GM23338 (cell line): ENCODE data around the gene NPB. TPM values are rescaled to one million over a fixed set of nuclear protein-coding genes. Genes with fewer than 3 reads are reported as not detected.

Experiments
- ATAC-seq: fragments of 200-7000 bp; cut with Tn5 transposase; 3 replicates; pipeline ENCODE4 v1.9.1; 2020
- DNase-seq: peaks from one replicate; pipeline ENCODE4 v3.0.0-alpha.2; 2015; ENCODE audit warnings: low spot score
- H2AFZ ChIP-seq: fragments of 200-600 bp; sonication (generic); 2 replicates; pipeline ENCODE4 v1.8.0; 2016; ENCODE audit warnings: antibody characterized with exemption, mild to moderate bottlenecking, moderate library complexity
- H3F3A ChIP-seq: fragments of 200-600 bp; sonication (generic); replicated peaks from 2 replicates; pipeline ENCODE4 v1.8.0; 2017; ENCODE audit warnings: antibody characterized with exemption, mixed run types, low read depth
- H3K27ac ChIP-seq: fragments of 200-600 bp; sonication (generic); 2 replicates; pipeline ENCODE4 v1.6.1; 2016; ENCODE audit warnings: low read depth
- H3K27me3 ChIP-seq: fragments of 200-600 bp; sonication (generic); 2 replicates; pipeline ENCODE4 v1.8.0; 2016; ENCODE audit warnings: mild to moderate bottlenecking, mixed run types, moderate library complexity; ENCODE audit not compliant: insufficient read depth
- H3K36me3 ChIP-seq: fragments of 200-600 bp; sonication (generic); 2 replicates; pipeline ENCODE4 v1.8.0; 2016; ENCODE audit warnings: mild to moderate bottlenecking; ENCODE audit not compliant: insufficient read depth
- H3K4me1 ChIP-seq: fragments of 200-600 bp; sonication (generic); 2 replicates; pipeline ENCODE4 v1.8.0; 2016; ENCODE audit warnings: mild to moderate bottlenecking, moderate library complexity; ENCODE audit not compliant: insufficient read depth
- H3K4me2 ChIP-seq: fragments of 200-600 bp; sonication (generic); 2 replicates; pipeline ENCODE4 v1.7.1; 2017; ENCODE audit warnings: mixed run types
- H3K4me3 ChIP-seq: fragments of 200-600 bp; sonication (generic); 2 replicates; pipeline ENCODE4 v1.6.1; 2016; ENCODE audit warnings: mixed run types
- H3K79me2 ChIP-seq: fragments of 200-600 bp; sonication (generic); replicated peaks from 2 replicates; pipeline ENCODE4 v1.8.0; 2017; ENCODE audit warnings: mild to moderate bottlenecking; ENCODE audit not compliant: insufficient read depth
- H3K9me2 ChIP-seq: fragments of 200-600 bp; sonication (generic); 2 replicates; pipeline ENCODE4 v1.8.0; 2017; ENCODE audit not compliant: insufficient read depth
- H4K20me1 ChIP-seq: fragments of 200-600 bp; sonication (generic); replicated peaks from 2 replicates; pipeline ENCODE4 v1.8.0; 2017; ENCODE audit warnings: mild to moderate bottlenecking; ENCODE audit not compliant: insufficient read depth
- H3K27ac Mint-ChIP-seq: 2 replicates; pipeline ENCODE4 v1.8.0; 2020; ENCODE audit warnings: inconsistent platforms, mild to moderate bottlenecking, moderate library complexity, mixed read lengths
- H3K27me3 Mint-ChIP-seq: 3 replicates; pipeline ENCODE4 v1.8.0; 2022; ENCODE audit warnings: low read depth, mild to moderate bottlenecking, moderate library complexity, mixed read lengths, inconsistent platforms; ENCODE audit not compliant: insufficient read depth, poor library complexity
- H3K36me3 Mint-ChIP-seq: 3 replicates; pipeline ENCODE4 v1.8.0; 2021; ENCODE audit warnings: low read depth, mild to moderate bottlenecking, inconsistent platforms, moderate library complexity, mixed read lengths
- H3K4me1 Mint-ChIP-seq: 3 replicates; pipeline ENCODE4 v1.8.0; 2020; ENCODE audit warnings: mild to moderate bottlenecking, inconsistent platforms, mixed read lengths
- H3K4me3 Mint-ChIP-seq: 3 replicates; pipeline ENCODE4 v1.8.0; 2021; ENCODE audit warnings: moderate library complexity, mild to moderate bottlenecking, inconsistent platforms, mixed read lengths
- H3K9me3 Mint-ChIP-seq: 3 replicates; pipeline ENCODE4 v1.8.0; 2020; ENCODE audit warnings: moderate library complexity, mild to moderate bottlenecking, inconsistent platforms, mixed read lengths
- CREB1 ChIP-seq: fragments of 250-450 bp; sonication (Bioruptor Pico); IDR thresholded peaks from 2 replicates; pipeline ENCODE4 v1.5.0; 2020; ENCODE audit warnings: low read depth, mild to moderate bottlenecking, moderate library complexity
- ETS1 ChIP-seq: IDR thresholded peaks from 2 replicates; pipeline ENCODE4 v1.6.1; 2016; ENCODE audit warnings: antibody characterized with exemption
- JUNB ChIP-seq: IDR thresholded peaks from one replicate; pipeline ENCODE4 v1.6.1; 2016; ENCODE audit warnings: antibody characterized with exemption; ENCODE audit not compliant: unreplicated experiment
- NANOG ChIP-seq: IDR thresholded peaks from 2 replicates; pipeline ENCODE4 v1.6.1; 2016; ENCODE audit warnings: antibody characterized with exemption, borderline replicate concordance
- POLR2AphosphoS5 ChIP-seq: IDR thresholded peaks from 2 replicates; pipeline ENCODE4 v1.6.1; 2016; ENCODE audit warnings: antibody characterized with exemption, low read depth
- STAT1 ChIP-seq: IDR thresholded peaks from one replicate; pipeline ENCODE4 v1.6.1; 2016; ENCODE audit warnings: antibody characterized with exemption; ENCODE audit not compliant: unreplicated experiment
- ZNF114 ChIP-seq: fragments of 250-450 bp; sonication (Bioruptor Pico); IDR thresholded peaks from 2 replicates; pipeline ENCODE4 v1.5.0; 2020; ENCODE audit warnings: mild to moderate bottlenecking, moderate library complexity
- ZNF331 ChIP-seq: fragments of 250-450 bp; sonication (Bioruptor Pico); IDR thresholded peaks from 2 replicates; pipeline ENCODE4 v1.5.0; 2020; ENCODE audit warnings: low read depth, mild to moderate bottlenecking, moderate library complexity
- ZNF462 ChIP-seq: fragments of 250-450 bp; sonication (Bioruptor Pico); IDR thresholded peaks from 2 replicates; pipeline ENCODE4 v1.5.0; 2020; ENCODE audit warnings: mild to moderate bottlenecking, moderate library complexity
- polyA plus RNA-seq: library from polyadenylated mRNA; unstranded; fragments of >200 nt; fragmentation: Nextera tagmentation; extraction: Ambion mirVana; gene quantifications from 2 replicates; pipeline ENCODE4 v1.2.1, GENCODE V29; 2016
- total RNA-seq: library from RNA; depleted of rRNA; stranded (reverse); fragments of >200 nt; shearing (Covaris generic); gene quantifications from 2 replicates; pipeline ENCODE4 v1.2.3, GENCODE V29; 2014
- TF ChIP-seq, protein P1 (sequence below), 2 experiments: fragments of 200-600 bp in 1 of 2; sonication (generic) in 1 of 2; conservative IDR thresholded peaks; 2 replicates each; pipeline versions ENCODE4 v1.5.1 to v1.6.1; 2016 to 2017; ENCODE audit warnings: antibody characterized with exemption in 2 of 2, low read depth in 2 of 2, mild to moderate bottlenecking in 2 of 2, moderate library complexity in 1 of 2

Gene NPB
- total and polyA plus RNA-seq, 2 experiments from 2014 or later, result 3.6 to 3.8 TPM

DNA sequence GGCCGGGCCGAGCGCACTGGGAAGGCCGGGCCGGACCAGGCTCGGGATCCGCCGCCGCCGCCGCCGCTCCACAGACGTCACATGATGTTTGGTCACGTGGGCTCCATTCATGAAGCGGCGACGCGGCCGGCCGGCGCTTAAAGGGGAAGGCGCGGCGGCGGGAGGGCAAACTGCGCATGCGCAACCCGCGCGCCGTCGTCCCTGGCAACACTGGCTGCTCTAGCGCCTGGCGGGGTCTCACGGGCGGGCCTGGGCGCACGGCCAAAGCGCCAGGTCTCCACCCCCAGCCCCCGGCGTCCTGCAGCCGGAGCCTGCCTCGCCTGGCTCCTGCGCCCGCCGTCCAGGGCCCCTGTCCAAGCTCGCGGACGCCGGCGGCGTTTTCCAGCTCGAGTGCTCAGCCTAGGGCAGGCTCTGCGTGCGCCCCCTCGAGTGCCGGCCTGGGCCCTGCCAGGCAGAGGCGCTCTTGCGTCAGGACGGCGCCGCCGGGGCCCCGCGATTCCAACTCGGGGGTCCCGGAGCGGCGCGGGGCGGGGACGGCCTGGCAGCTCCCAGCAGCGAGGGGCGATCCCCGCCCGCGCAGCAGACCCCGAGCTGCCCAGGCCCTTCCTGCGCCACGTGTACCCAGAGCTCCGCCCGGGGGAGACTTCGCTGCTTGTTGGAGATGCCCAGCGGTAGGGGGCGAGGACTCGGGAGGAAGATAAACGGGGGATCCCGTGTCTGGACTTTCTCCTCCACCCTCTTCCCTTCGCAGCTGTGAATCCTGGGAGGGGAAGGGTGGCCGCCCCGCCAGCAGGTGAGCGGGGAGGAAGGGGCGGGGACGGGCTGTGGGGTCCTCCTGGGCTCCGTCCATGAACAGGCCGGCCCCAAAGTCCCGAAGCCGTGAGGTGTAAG lies 25.9 kb downstream of the NPB start, which contains the start of gene MAFG:
Gene MAFG, minus strand, starts transcription at position 83 of the 891 bp plus-strand sequence. CDS start 4,550 bp downstream, outside the sequence.
- Histone ChIP-seq H3K4me2 (peak within 1 kb of the TSS; percentile 96), H3K4me1 (peaks cover 26% of the 10 kb centered on the region; the same call in 1 of the 2 replicates), H3K27me3 (peaks cover 10% of the 10 kb centered on the region; the same call in 1 of the 2 replicates), H3K79me2 (peaks cover 40% of the 10 kb centered on the region), H2AFZ (peak within 1 kb of the TSS; percentile 86), H3K4me3 (peak within 1 kb of the TSS; percentile 85), H4K20me1 (peaks cover 4% of the 10 kb centered on the region), H3K9me2 (no peaks in the 10 kb centered on the region), H3K36me3 (no peaks in the 10 kb centered on the region), H3F3A (peaks cover 29% of the 10 kb centered on the region), H3K27ac (peak within 1 kb of the TSS; percentile 92; the same call in 1 of the 2 replicates)
- Mint-ChIP-seq H3K36me3 (peaks cover 8% of the 10 kb centered on the region), H3K4me1 (peaks cover 31% of the 10 kb centered on the region), H3K27me3 (peaks cover 26% of the 10 kb centered on the region), H3K4me3 (peak within 1 kb of the TSS; percentile 85), H3K9me3 (no peaks in the 10 kb centered on the region), H3K27ac (peak within 1 kb of the TSS; percentile 88)
- DNase-seq (peak; percentile 97), ATAC-seq (peak; percentile 31)
- no peak for TF ChIP-seq ZNF114 (CRISPR knock-in tag)
- no peak for TF ChIP-seq NANOG
- no peak for TF ChIP-seq ETS1
- TF ChIP-seq POLR2AphosphoS5, result peak; percentile 64
- TF ChIP-seq, protein P1, sequence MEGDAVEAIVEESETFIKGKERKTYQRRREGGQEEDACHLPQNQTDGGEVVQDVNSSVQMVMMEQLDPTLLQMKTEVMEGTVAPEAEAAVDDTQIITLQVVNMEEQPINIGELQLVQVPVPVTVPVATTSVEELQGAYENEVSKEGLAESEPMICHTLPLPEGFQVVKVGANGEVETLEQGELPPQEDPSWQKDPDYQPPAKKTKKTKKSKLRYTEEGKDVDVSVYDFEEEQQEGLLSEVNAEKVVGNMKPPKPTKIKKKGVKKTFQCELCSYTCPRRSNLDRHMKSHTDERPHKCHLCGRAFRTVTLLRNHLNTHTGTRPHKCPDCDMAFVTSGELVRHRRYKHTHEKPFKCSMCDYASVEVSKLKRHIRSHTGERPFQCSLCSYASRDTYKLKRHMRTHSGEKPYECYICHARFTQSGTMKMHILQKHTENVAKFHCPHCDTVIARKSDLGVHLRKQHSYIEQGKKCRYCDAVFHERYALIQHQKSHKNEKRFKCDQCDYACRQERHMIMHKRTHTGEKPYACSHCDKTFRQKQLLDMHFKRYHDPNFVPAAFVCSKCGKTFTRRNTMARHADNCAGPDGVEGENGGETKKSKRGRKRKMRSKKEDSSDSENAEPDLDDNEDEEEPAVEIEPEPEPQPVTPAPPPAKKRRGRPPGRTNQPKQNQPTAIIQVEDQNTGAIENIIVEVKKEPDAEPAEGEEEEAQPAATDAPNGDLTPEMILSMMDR (conservative IDR thresholded peaks at IDR 0.05; ENCODE audit: low read depth in 2 of 2), result peak; percentile 38 to 62
- TF ChIP-seq CREB1 (CRISPR knock-in tag), result peak; percentile 81

- H4K20me1 ChIP-seq, result peaks cover 4% of the 10 kb centered on the region
- DNase-seq, result no peak
- Mint-ChIP-seq H3K27me3 (peaks cover 26% of the 10 kb centered on the region), H3K4me1 (peaks cover 28% of the 10 kb centered on the region), H3K9me3 (no peaks in the 10 kb centered on the region), H3K4me3 (peak overlapping the region; percentile 72), H3K27ac (no peak overlapping the region), H3K36me3 (peaks cover 15% of the 10 kb centered on the region)
- peak overlapping the region; percentile 94 for H3K4me2 ChIP-seq
- H3K27ac ChIP-seq, result no peak overlapping the region
- peaks cover 24% of the 10 kb centered on the region; the same call in 1 of the 2 replicates for H3K4me1 ChIP-seq
- H3K4me3 ChIP-seq, result peak overlapping the region; percentile 79
- H3F3A ChIP-seq, result peaks cover 28% of the 10 kb centered on the region
- H3K79me2 ChIP-seq, result peaks cover 34% of the 10 kb centered on the region
- H2AFZ ChIP-seq, result peak overlapping the region; percentile 86; the same call in 1 of the 2 replicates
- peaks cover 10% of the 10 kb centered on the region; the same call in 1 of the 2 replicates for H3K27me3 ChIP-seq
- H3K9me2 ChIP-seq, result no peaks in the 10 kb centered on the region
- peak; percentile 1 for ATAC-seq
- H3K36me3 ChIP-seq, result no peaks in the 10 kb centered on the region
- TF ChIP-seq ZNF331 (CRISPR knock-in tag) (no peak), NANOG (no peak), JUNB (no peak), ZNF462 (CRISPR knock-in tag) (no peak), STAT1 (no peak)
Observed at GRCh38 chr17:81928544-81929252, 26.7 kb downstream of the NPB start.
